ENCODE data around the gene CCNJ. TPM values are rescaled to one million over a fixed set of nuclear protein-coding genes. Genes with fewer than 3 reads are reported as not detected.

The CCNJ gene, protein sequence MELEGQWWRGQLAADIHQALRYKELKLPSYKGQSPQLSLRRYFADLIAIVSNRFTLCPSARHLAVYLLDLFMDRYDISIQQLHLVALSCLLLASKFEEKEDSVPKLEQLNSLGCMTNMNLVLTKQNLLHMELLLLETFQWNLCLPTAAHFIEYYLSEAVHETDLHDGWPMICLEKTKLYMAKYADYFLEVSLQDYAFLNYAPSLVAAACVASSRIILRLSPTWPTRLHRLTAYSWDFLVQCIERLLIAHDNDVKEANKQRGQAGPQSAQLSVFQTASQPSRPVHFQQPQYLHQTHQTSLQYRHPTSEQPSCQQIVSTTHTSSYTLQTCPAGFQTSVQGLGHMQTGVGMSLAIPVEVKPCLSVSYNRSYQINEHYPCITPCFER
- 4.3 and 5.6 TPM in 2 replicates for polyA plus RNA-seq (2012; rRNA removed)
- 4.3 and 5.2 TPM in 2 replicates for polyA plus RNA-seq (2012; cell fraction: cytosol; rRNA removed)
- polyA plus RNA-seq (2012; cell fraction: nucleus; rRNA removed) = 4.3 and 7.8 TPM in 2 replicates

DNA sequence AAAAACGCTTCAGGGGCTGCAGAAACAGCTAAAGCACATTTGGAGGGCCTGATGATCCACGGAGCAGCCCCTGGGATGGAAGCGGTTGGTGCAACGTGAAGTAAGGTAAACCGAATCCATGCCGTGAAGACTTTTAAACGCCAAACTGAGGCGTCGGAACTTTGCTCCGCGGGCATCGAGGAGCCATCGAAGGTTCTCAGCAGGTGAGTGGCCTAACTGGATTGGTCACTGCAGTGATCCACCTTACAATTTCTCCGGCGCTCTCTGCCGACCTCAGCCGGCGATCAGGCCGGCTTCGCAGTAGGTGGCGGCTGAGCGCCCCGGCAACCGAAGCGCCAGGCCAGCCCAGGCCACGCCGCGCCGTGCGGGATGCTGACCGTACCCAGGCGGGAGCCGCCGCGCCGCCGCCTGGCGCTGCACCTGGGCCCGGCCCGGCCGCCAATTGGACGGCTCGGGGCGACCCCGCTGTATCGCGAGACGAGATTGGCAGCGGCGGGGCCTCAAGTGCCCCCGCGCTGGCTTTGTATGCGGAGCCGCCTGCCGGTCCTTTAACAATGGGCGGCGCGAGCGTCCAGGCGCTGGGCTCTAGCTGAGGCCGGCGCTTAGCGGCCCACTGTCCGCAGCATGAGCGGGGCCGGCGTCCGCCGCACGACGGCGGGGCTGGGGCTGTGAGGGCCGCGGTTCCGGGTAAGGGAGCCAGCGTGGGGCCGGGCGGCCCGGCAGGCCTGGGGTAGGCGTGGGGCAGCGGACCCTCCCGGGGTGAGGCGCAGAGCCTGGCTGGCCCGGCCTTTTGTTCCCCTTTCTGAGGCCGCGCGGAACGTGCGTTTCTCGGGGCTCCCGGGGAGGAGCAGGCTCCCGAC lies at the start of gene CCNJ:
TSS of gene CCNJ (plus strand) at position 551 of the 860 bp plus-strand sequence. CDS start 811 bp downstream, outside the sequence.
- peaks cover 52% of the 10 kb centered on the region for H3K79me2 ChIP-seq (ENCODE audit: insufficient read depth)
- 32% methylated on average over 10 of the region's 92 CpGs for WGBS (ENCODE audit: low lambda C conversion rate)
- peak within 1 kb of the TSS; percentile 92 for H3K9ac ChIP-seq
- peak within 1 kb of the TSS; percentile 76 to 92 for H3K4me3 ChIP-seq (ENCODE audit: low read depth in 2 of 2, low read length in 1 of 2)
- peaks cover 7% of the 10 kb centered on the region; the same call in 1 of the 2 replicates for H4K20me1 ChIP-seq (ENCODE audit: insufficient read depth)
- H3K36me3 ChIP-seq (replicated peaks in 1 of 2; ENCODE audit: control insufficient read depth in 1 of 2, insufficient read depth in 2 of 2, low read length in 1 of 2) = peaks cover 0 to 12% of the 10 kb centered on the region in 2 experiments
- H2AFZ ChIP-seq (ENCODE audit: low read depth) = peak within 1 kb of the TSS; percentile 86
- peaks cover 4% of the 10 kb centered on the region for H3F3A ChIP-seq (replicated peaks; ENCODE audit: insufficient read depth)
- peak within 1 kb of the TSS; percentile 91 for H3K4me2 ChIP-seq
- POLR2A ChIA-PET = interaction anchor here (0.6 to 3.6 kb wide), 3 partner anchors 47 to 155 kb away, joined by 4 to 20 read pairs (median 13); partner anchors contain the start of gene ZNF518A
- H3K27ac ChIP-seq (ENCODE audit: low read depth in 2 of 2, low read length in 1 of 2) = peak within 1 kb of the TSS; percentile 75 to 89
- no peaks in the 10 kb centered on the region for H3K27me3 ChIP-seq (ENCODE audit: insufficient read depth)
- no peaks in the 10 kb centered on the region for H3K9me3 ChIP-seq
- no peaks in the 10 kb centered on the region for H3K9me2 ChIP-seq
- CTCF ChIA-PET = interaction anchor here (0.9 to 3.0 kb wide), 4 partner anchors 25 to 350 kb away, joined by 3 to 13 read pairs (median 4); partner anchors contain the start of genes CC2D2B and TCTN3
- peak; percentile 99 for DNase-seq
- peaks cover 0 to 6% of the 10 kb centered on the region in 2 experiments; a peak in 2 of 4 replicates for H3K4me1 ChIP-seq (ENCODE audit: control insufficient read depth in 1 of 2, insufficient read depth in 2 of 2, low read depth in 1 of 2, low read length in 1 of 2)
- TF ChIP-seq NFIC (IDR thresholded peaks at IDR 0.05; ENCODE audit: borderline replicate concordance) (0 out of 2 replicates have a peak, but pooled peaks have one; percentile 5), EP300 (IDR thresholded peaks at IDR 0.05; ENCODE audit: borderline replicate concordance in 1 of 2, low read depth in 1 of 2, low read length in 1 of 2) (no peak), GABPA (IDR thresholded peaks at IDR 0.05; ENCODE audit: low read depth) (no peak), RAD21 (IDR thresholded peaks at IDR 0.05; ENCODE audit: low read length) (no peak), MEF2A (IDR thresholded peaks at IDR 0.05; ENCODE audit: borderline replicate concordance, low read depth) (no peak), CHD2 (IDR thresholded peaks at IDR 0.05; ENCODE audit: low read length, partially characterized antibody) (peak; percentile 99), TAF1 (IDR thresholded peaks at IDR 0.05; ENCODE audit: borderline replicate concordance, low read depth, low read length) (peak; percentile 55; the same call in 1 of the 2 replicates), YY1 (IDR thresholded peaks at IDR 0.05; ENCODE audit: low read depth) (peak; percentile 47; the same call in 1 of the 2 replicates), SIN3A (IDR thresholded peaks at IDR 0.05; ENCODE audit: borderline replicate concordance, low read depth, low read length) (0 out of 2 replicates have a peak, but pooled peaks have one; percentile 50), POLR2AphosphoS5 (IDR thresholded peaks at IDR 0.05; ENCODE audit: low read depth, low read length) (peak; percentile 78; the same call in 1 of the 2 replicates), SMC3 (IDR thresholded peaks at IDR 0.05; ENCODE audit: low read depth, low read length) (no peak)
- TF ChIP-seq, protein P1, sequence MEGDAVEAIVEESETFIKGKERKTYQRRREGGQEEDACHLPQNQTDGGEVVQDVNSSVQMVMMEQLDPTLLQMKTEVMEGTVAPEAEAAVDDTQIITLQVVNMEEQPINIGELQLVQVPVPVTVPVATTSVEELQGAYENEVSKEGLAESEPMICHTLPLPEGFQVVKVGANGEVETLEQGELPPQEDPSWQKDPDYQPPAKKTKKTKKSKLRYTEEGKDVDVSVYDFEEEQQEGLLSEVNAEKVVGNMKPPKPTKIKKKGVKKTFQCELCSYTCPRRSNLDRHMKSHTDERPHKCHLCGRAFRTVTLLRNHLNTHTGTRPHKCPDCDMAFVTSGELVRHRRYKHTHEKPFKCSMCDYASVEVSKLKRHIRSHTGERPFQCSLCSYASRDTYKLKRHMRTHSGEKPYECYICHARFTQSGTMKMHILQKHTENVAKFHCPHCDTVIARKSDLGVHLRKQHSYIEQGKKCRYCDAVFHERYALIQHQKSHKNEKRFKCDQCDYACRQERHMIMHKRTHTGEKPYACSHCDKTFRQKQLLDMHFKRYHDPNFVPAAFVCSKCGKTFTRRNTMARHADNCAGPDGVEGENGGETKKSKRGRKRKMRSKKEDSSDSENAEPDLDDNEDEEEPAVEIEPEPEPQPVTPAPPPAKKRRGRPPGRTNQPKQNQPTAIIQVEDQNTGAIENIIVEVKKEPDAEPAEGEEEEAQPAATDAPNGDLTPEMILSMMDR (IDR thresholded peaks at IDR 0.05) = no peak
- TF ChIP-seq, protein P2, sequence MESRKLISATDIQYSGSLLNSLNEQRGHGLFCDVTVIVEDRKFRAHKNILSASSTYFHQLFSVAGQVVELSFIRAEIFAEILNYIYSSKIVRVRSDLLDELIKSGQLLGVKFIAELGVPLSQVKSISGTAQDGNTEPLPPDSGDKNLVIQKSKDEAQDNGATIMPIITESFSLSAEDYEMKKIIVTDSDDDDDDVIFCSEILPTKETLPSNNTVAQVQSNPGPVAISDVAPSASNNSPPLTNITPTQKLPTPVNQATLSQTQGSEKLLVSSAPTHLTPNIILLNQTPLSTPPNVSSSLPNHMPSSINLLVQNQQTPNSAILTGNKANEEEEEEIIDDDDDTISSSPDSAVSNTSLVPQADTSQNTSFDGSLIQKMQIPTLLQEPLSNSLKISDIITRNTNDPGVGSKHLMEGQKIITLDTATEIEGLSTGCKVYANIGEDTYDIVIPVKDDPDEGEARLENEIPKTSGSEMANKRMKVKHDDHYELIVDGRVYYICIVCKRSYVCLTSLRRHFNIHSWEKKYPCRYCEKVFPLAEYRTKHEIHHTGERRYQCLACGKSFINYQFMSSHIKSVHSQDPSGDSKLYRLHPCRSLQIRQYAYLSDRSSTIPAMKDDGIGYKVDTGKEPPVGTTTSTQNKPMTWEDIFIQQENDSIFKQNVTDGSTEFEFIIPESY (IDR thresholded peaks at IDR 0.05; ENCODE audit: borderline replicate concordance, low read depth) = peak; percentile 94
- TF ChIP-seq, protein P3, sequence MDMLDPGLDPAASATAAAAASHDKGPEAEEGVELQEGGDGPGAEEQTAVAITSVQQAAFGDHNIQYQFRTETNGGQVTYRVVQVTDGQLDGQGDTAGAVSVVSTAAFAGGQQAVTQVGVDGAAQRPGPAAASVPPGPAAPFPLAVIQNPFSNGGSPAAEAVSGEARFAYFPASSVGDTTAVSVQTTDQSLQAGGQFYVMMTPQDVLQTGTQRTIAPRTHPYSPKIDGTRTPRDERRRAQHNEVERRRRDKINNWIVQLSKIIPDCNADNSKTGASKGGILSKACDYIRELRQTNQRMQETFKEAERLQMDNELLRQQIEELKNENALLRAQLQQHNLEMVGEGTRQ (IDR thresholded peaks at IDR 0.05; ENCODE audit: borderline replicate concordance, low read depth, low read length) = no peak
- TF ChIP-seq, protein P4, sequence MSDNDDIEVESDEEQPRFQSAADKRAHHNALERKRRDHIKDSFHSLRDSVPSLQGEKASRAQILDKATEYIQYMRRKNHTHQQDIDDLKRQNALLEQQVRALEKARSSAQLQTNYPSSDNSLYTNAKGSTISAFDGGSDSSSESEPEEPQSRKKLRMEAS (IDR thresholded peaks at IDR 0.05; ENCODE audit: low read depth) = peak; percentile 74
- TF ChIP-seq, protein P5, sequence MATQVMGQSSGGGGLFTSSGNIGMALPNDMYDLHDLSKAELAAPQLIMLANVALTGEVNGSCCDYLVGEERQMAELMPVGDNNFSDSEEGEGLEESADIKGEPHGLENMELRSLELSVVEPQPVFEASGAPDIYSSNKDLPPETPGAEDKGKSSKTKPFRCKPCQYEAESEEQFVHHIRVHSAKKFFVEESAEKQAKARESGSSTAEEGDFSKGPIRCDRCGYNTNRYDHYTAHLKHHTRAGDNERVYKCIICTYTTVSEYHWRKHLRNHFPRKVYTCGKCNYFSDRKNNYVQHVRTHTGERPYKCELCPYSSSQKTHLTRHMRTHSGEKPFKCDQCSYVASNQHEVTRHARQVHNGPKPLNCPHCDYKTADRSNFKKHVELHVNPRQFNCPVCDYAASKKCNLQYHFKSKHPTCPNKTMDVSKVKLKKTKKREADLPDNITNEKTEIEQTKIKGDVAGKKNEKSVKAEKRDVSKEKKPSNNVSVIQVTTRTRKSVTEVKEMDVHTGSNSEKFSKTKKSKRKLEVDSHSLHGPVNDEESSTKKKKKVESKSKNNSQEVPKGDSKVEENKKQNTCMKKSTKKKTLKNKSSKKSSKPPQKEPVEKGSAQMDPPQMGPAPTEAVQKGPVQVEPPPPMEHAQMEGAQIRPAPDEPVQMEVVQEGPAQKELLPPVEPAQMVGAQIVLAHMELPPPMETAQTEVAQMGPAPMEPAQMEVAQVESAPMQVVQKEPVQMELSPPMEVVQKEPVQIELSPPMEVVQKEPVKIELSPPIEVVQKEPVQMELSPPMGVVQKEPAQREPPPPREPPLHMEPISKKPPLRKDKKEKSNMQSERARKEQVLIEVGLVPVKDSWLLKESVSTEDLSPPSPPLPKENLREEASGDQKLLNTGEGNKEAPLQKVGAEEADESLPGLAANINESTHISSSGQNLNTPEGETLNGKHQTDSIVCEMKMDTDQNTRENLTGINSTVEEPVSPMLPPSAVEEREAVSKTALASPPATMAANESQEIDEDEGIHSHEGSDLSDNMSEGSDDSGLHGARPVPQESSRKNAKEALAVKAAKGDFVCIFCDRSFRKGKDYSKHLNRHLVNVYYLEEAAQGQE (IDR thresholded peaks at IDR 0.05; ENCODE audit: low read depth, low read length) = 0 out of 2 replicates have a peak, but pooled peaks have one; percentile 18
- TF ChIP-seq, protein P6, sequence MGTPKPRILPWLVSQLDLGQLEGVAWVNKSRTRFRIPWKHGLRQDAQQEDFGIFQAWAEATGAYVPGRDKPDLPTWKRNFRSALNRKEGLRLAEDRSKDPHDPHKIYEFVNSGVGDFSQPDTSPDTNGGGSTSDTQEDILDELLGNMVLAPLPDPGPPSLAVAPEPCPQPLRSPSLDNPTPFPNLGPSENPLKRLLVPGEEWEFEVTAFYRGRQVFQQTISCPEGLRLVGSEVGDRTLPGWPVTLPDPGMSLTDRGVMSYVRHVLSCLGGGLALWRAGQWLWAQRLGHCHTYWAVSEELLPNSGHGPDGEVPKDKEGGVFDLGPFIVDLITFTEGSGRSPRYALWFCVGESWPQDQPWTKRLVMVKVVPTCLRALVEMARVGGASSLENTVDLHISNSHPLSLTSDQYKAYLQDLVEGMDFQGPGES (IDR thresholded peaks at IDR 0.05; ENCODE audit: low read depth, low read length) = peak; percentile 49

Measured in SK-N-SH (cell line).